Skeletal muscle satellite cell (primary cell): ENCODE data around the gene DHCR7. TPM values are rescaled to one million over a fixed set of nuclear protein-coding genes. Genes with fewer than 3 reads are reported as not detected.
A peak's percentile ranks its signal among the peaks of the same experiment; 100 is the strongest.

Experiments used
- H3K27me3 ChIP-seq: 2 replicates; pipeline ENCODE4 v1.7.0; 2013; ENCODE audit warnings: low read length; ENCODE audit not compliant: control insufficient read depth, insufficient read depth
- H3K36me3 ChIP-seq: 2 replicates; pipeline ENCODE4 v1.7.0; 2013; ENCODE audit warnings: mild to moderate bottlenecking, control low read depth, low read length; ENCODE audit not compliant: insufficient read depth
- H3K4me1 ChIP-seq: 2 replicates; pipeline ENCODE4 v1.7.0; 2013; ENCODE audit warnings: low read length; ENCODE audit not compliant: control insufficient read depth, insufficient read depth
- H3K4me2 ChIP-seq: 2 replicates; pipeline ENCODE4 v1.7.0; 2013; ENCODE audit warnings: mild to moderate bottlenecking, low read length
- H3K4me3 ChIP-seq: 2 replicates; pipeline ENCODE4 v1.7.0; 2013; ENCODE audit warnings: low read length
- H3K9ac ChIP-seq: 2 replicates; pipeline ENCODE4 v1.7.0; 2013; ENCODE audit warnings: mild to moderate bottlenecking, low read depth, low read length, moderate library complexity
- H3K9me3 ChIP-seq: replicated peaks from 2 replicates; pipeline ENCODE4 v1.7.0; 2013; ENCODE audit warnings: mild to moderate bottlenecking, control low read depth, low read length
- total RNA-seq: library from RNA; depleted of rRNA; stranded (reverse); fragments of >200 nt; gene quantifications from 2 replicates; pipeline ENCODE4 v1.2.3, GENCODE V29; 2012; rRNA removed

Gene DHCR7, protein sequence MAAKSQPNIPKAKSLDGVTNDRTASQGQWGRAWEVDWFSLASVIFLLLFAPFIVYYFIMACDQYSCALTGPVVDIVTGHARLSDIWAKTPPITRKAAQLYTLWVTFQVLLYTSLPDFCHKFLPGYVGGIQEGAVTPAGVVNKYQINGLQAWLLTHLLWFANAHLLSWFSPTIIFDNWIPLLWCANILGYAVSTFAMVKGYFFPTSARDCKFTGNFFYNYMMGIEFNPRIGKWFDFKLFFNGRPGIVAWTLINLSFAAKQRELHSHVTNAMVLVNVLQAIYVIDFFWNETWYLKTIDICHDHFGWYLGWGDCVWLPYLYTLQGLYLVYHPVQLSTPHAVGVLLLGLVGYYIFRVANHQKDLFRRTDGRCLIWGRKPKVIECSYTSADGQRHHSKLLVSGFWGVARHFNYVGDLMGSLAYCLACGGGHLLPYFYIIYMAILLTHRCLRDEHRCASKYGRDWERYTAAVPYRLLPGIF
- 14.0 and 57.3 TPM in 2 replicates for total RNA-seq

GRCh38 chr11:71448257-71449171 is at the start of gene DHCR7:
Gene DHCR7 (minus strand): TSS chr11:71448393. CDS start chr11:71444952, 3,441 bp downstream.
- Histone ChIP-seq H3K36me3 (peaks cover 23% of the 10 kb centered on the region), H3K27me3 (no peaks in the 10 kb centered on the region), H3K4me2 (peak within 1 kb of the TSS; percentile 96)

GRCh38 chr11:71496421-71496820 is 48.2 kb upstream of the DHCR7 start:
- Histone ChIP-seq H3K9ac (no peak overlapping the region), H3K4me3 (no peak overlapping the region), H3K4me1 (peaks cover 22% of the 10 kb centered on the region), H3K9me3 (no peaks in the 10 kb centered on the region), H3K36me3 (peaks cover 76% of the 10 kb centered on the region), H3K4me2 (no peak overlapping the region), H3K27me3 (no peaks in the 10 kb centered on the region)

More at GRCh38 chr11:71448257-71449171, at the start of gene DHCR7:
- H3K4me1 ChIP-seq = peaks cover 27% of the 10 kb centered on the region
- H3K4me3 ChIP-seq = peak within 1 kb of the TSS; percentile 90
- H3K9ac ChIP-seq = peak within 1 kb of the TSS; percentile 80
- H3K9me3 ChIP-seq = no peaks in the 10 kb centered on the region

- no peak overlapping the region for H3K4me2 ChIP-seq
- H3K4me1 ChIP-seq = peaks cover 21% of the 10 kb centered on the region
- H3K27me3 ChIP-seq = no peaks in the 10 kb centered on the region
- no peak overlapping the region for H3K4me3 ChIP-seq
- H3K36me3 ChIP-seq = peaks cover 79% of the 10 kb centered on the region
- H3K9ac ChIP-seq = no peak overlapping the region
- H3K9me3 ChIP-seq = no peaks in the 10 kb centered on the region
These were observed 47.4 kb upstream of the DHCR7 start for GRCh38 chr11:71495286-71496230.

DNA sequence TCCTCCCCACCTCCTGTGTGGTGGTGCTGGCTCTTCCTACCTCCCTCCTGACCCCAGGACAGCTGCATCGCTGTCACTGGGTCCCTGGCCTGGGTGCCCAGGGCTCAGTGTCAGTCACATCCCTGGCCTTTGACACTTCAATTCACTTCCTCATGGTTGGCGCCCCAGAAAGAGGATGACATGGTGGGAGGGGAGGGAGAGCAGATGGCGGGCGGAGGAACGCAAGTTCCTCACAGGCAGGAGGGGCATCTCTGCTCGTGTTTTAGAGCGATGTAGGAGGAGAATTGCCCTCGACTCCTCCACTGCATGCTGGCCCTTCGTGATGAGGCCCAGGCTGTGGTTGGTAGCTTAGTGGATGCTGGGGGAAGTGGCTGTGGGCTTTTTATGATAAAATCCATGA is 43.7 kb upstream of the DHCR7 start:
- no peaks in the 10 kb centered on the region for H3K9me3 ChIP-seq
- H3K4me3 ChIP-seq = no peak overlapping the region
- H3K9ac ChIP-seq = no peak overlapping the region
- peaks cover 58% of the 10 kb centered on the region for H3K36me3 ChIP-seq
- H3K4me1 ChIP-seq = no peaks in the 10 kb centered on the region
- no peak overlapping the region for H3K4me2 ChIP-seq
- no peaks in the 10 kb centered on the region for H3K27me3 ChIP-seq

- no peak overlapping the region for H3K9ac ChIP-seq
- H3K4me2 ChIP-seq = no peak overlapping the region
- H3K27me3 ChIP-seq = no peaks in the 10 kb centered on the region
- H3K4me3 ChIP-seq = no peak overlapping the region
- peaks cover 56% of the 10 kb centered on the region for H3K36me3 ChIP-seq
- no peaks in the 10 kb centered on the region for H3K4me1 ChIP-seq
- H3K9me3 ChIP-seq = no peaks in the 10 kb centered on the region
These were observed 43.3 kb upstream of the DHCR7 start for GRCh38 chr11:71491531-71491930.

GRCh38 chr11:71490731-71491390 is 42.7 kb upstream of the DHCR7 start:
- H3K9ac ChIP-seq = no peak overlapping the region
- no peaks in the 10 kb centered on the region for H3K27me3 ChIP-seq
- H3K4me1 ChIP-seq = no peaks in the 10 kb centered on the region
- H3K4me3 ChIP-seq = no peak overlapping the region
- peaks cover 53% of the 10 kb centered on the region for H3K36me3 ChIP-seq
- H3K9me3 ChIP-seq = no peaks in the 10 kb centered on the region
- no peak overlapping the region for H3K4me2 ChIP-seq

GRCh38 chr11:71490044-71490730 is 42.0 kb upstream of the DHCR7 start:
- Histone ChIP-seq H3K4me1 (no peaks in the 10 kb centered on the region), H3K9me3 (no peaks in the 10 kb centered on the region), H3K4me2 (no peak overlapping the region), H3K27me3 (no peaks in the 10 kb centered on the region), H3K4me3 (no peak overlapping the region), H3K36me3 (peaks cover 53% of the 10 kb centered on the region), H3K9ac (no peak overlapping the region)

- no peaks in the 10 kb centered on the region for H3K9me3 ChIP-seq
- no peaks in the 10 kb centered on the region for H3K27me3 ChIP-seq
- H3K36me3 ChIP-seq = peaks cover 56% of the 10 kb centered on the region
- H3K4me1 ChIP-seq = no peaks in the 10 kb centered on the region
- no peak overlapping the region for H3K4me2 ChIP-seq
- H3K4me3 ChIP-seq = no peak overlapping the region
- H3K9ac ChIP-seq = no peak overlapping the region
These were observed 41.3 kb upstream of the DHCR7 start for GRCh38 chr11:71489311-71490043.

DNA sequence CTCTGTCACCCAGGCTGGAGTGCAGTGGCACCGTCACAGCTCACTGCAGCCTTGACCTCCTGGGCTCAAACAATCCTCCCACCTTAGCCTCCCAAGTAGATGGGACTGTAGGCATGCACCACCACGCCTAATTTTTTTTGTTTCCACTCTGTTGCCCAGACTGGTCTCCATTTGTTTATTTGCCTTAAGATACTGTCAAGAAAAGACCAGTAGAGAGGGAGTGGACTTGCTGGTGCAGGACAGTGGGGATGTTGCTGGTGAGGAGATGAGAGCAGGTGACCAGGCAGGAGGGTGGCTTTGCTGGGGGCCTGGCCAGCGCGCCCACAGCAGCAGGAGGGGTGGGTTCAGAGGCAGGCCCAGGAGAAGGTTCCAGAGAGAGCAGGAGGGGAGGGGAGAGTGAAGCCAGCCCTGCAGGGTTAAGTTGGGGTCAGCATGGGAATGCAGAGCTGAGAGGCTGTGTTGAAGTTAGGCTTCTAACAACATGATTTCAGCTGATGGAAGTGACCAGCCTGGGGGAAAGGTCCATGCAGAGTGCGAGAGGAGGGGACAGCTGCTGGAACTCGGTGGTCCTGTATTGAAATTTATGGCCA is 40.6 kb upstream of the DHCR7 start:
- no peak overlapping the region for H3K9ac ChIP-seq
- no peak overlapping the region for H3K4me2 ChIP-seq
- H3K27me3 ChIP-seq = no peaks in the 10 kb centered on the region
- H3K4me1 ChIP-seq = no peaks in the 10 kb centered on the region
- no peaks in the 10 kb centered on the region for H3K9me3 ChIP-seq
- no peak overlapping the region for H3K4me3 ChIP-seq
- H3K36me3 ChIP-seq = peaks cover 58% of the 10 kb centered on the region
